ENCODE data around the gene GNAI2. TPM values are rescaled to one million over a fixed set of nuclear protein-coding genes. Genes with fewer than 3 reads are reported as not detected.
A peak's percentile ranks its signal among the peaks of the same experiment; 100 is the strongest.
"Not testable (repeated sequence)": the region's sequence is repeated elsewhere in the genome, so short reads cannot be mapped to it uniquely, and the experiment has no call there.

Gene GNAI2
- total and polyA plus RNA-seq, 4 donors: 174 to 356 (median 259) TPM

- DNase-seq (peak in 1 of 2 donors; percentile 44), ATAC-seq (ENCODE audit: low FRiP score) (no peak)
- intact Hi-C loops (cut with DNase I): loop anchor here in 1 of 2 donors (10.0 kb wide), 1 partner anchor 146 kb away; no protein-coding TSS in a partner anchor
- Histone ChIP-seq H3K4me1 (ENCODE audit: control insufficient read depth in 1 of 2, insufficient read depth in 2 of 2, low read length in 2 of 2) (no peaks in the 10 kb centered on the region), H3K4me3 (ENCODE audit: low read length in 2 of 2) (no peak overlapping the region), H3K27me3 (ENCODE audit: control insufficient read depth in 1 of 2, insufficient read depth in 2 of 2, low read length in 1 of 2) (no peaks in the 10 kb centered on the region), H3K36me3 (ENCODE audit: control insufficient read depth in 1 of 2, insufficient read depth in 2 of 2, low read length in 1 of 2) (no peaks in the 10 kb centered on the region), H3K9me3 (ENCODE audit: control insufficient read depth, low read length) (no peaks in the 10 kb centered on the region), H3K27ac (ENCODE audit: low read depth in 1 of 2, low read length in 2 of 2) (no peak overlapping the region)
- 70 to 75% methylated on average over 19 of the region's 19 CpGs for WGBS, 2 donors
Measured at GRCh38 chr3:50270422-50271224, 34.6 kb downstream of the GNAI2 start.

DNA sequence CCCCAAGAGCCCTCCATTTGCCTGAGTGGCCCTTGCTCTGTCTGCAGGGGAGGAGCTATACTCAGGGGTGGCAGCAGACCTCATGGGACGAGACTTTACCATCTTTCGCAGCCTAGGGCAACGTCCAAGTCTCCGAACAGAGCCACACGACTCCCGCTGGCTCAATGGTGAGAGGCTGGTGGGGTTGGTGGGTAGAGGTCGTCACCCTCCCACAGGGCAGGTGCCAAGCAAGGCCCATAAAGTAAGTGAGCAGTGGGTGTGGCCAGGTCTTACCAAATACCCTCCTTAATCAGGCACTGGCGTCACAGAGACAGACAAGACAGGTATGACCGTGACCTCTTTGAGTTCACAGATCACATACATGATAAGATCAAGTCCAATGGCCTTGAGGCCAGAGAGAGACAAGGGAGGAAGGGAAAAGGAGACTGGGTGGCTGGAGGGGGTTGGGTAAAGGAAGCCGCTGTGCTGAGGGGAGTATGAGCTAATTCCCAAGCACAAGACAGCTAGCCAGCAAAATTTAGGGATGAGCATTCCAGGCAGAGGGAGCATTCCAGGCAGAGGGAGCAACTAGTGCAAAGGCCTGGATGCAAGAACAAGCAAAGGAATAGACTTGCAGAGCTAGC is 35.4 kb downstream of the GNAI2 start:
- Histone ChIP-seq H3K4me3 (ENCODE audit: low read length in 2 of 2) (no peak overlapping the region), H3K4me1 (ENCODE audit: control insufficient read depth in 1 of 2, insufficient read depth in 2 of 2, low read length in 2 of 2) (no peaks in the 10 kb centered on the region), H3K9me3 (ENCODE audit: control insufficient read depth, low read length) (no peaks in the 10 kb centered on the region), H3K27me3 (ENCODE audit: control insufficient read depth in 1 of 2, insufficient read depth in 2 of 2, low read length in 1 of 2) (no peaks in the 10 kb centered on the region), H3K36me3 (ENCODE audit: control insufficient read depth in 1 of 2, insufficient read depth in 2 of 2, low read length in 1 of 2) (no peaks in the 10 kb centered on the region), H3K27ac (ENCODE audit: low read depth in 1 of 2, low read length in 2 of 2) (no peak overlapping the region)
- WGBS, 2 donors: 82 to 86% methylated on average over 10 of the region's 10 CpGs
- intact Hi-C loops (cut with DNase I): loop anchor here in 1 of 2 donors (10.0 kb wide), 1 partner anchor 147 kb away; no protein-coding TSS in a partner anchor
- ATAC-seq (ENCODE audit: low FRiP score) (no peak), DNase-seq (no peak)

- not testable (repeated sequence) for H3K27ac ChIP-seq (ENCODE audit: low read depth in 1 of 2, low read length in 2 of 2); H3K4me3 ChIP-seq (ENCODE audit: low read length in 2 of 2); ATAC-seq (ENCODE audit: low FRiP score)
Measured at GRCh38 chr3:50272538-50272910, 36.5 kb downstream of the GNAI2 start.

GRCh38 chr3:50272911-50273688 is 37.1 kb downstream of the GNAI2 start:
- Histone ChIP-seq H3K9me3 (ENCODE audit: control insufficient read depth, low read length) (no peaks in the 10 kb centered on the region), H3K4me3 (ENCODE audit: low read length in 2 of 2) (no peak overlapping the region), H3K27me3 (ENCODE audit: control insufficient read depth in 1 of 2, insufficient read depth in 2 of 2, low read length in 1 of 2) (no peaks in the 10 kb centered on the region), H3K36me3 (ENCODE audit: control insufficient read depth in 1 of 2, insufficient read depth in 2 of 2, low read length in 1 of 2) (no peaks in the 10 kb centered on the region), H3K27ac (ENCODE audit: low read depth in 1 of 2, low read length in 2 of 2) (no peak overlapping the region), H3K4me1 (ENCODE audit: control insufficient read depth in 1 of 2, insufficient read depth in 2 of 2, low read length in 2 of 2) (no peaks in the 10 kb centered on the region)
- peak; percentile 85 for ATAC-seq (ENCODE audit: low FRiP score)
- 7 to 9% methylated on average over 61 of the region's 61 CpGs for WGBS, 2 donors
- intact Hi-C loops (cut with DNase I): loop anchor here in 1 of 2 donors (1.0 to 10.0 kb wide), 3 partner anchors 46 to 148 kb away; no protein-coding TSS in a partner anchor
- DNase-seq: peak; percentile 88 to 97

More at GRCh38 chr3:50272538-50272910, 36.5 kb downstream of the GNAI2 start:
- intact Hi-C loops (cut with DNase I): loop anchor here in 1 of 2 donors (2.0 to 10.0 kb wide), 2 partner anchors 78 to 148 kb away; no protein-coding TSS in a partner anchor
- 47 to 55% methylated on average over 10 of the region's 10 CpGs for WGBS, 2 donors
- H3K9me3 ChIP-seq (ENCODE audit: control insufficient read depth, low read length); H3K4me1 ChIP-seq (ENCODE audit: control insufficient read depth in 1 of 2, insufficient read depth in 2 of 2, low read length in 2 of 2); DNase-seq; H3K36me3 ChIP-seq (ENCODE audit: control insufficient read depth in 1 of 2, insufficient read depth in 2 of 2, low read length in 1 of 2); H3K27me3 ChIP-seq (ENCODE audit: control insufficient read depth in 1 of 2, insufficient read depth in 2 of 2, low read length in 1 of 2): not testable (repeated sequence)

DNA sequence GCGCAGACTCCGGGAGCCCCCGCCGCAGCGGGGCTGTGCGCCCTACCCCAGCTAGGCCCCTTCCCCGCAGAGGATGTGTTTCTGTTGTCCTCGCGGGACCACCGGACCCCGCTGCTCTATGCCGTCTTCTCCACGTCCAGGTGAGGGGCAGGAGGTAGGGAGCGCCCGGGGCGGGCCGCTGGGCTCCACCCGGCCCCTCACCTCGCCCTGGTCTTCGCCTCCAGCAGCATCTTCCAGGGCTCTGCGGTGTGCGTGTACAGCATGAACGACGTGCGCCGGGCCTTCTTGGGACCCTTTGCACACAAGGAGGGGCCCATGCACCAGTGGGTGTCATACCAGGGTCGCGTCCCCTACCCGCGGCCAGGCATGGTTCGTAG is 37.7 kb downstream of the GNAI2 start:
- Histone ChIP-seq H3K9me3 (ENCODE audit: control insufficient read depth, low read length) (no peaks in the 10 kb centered on the region), H3K27me3 (ENCODE audit: control insufficient read depth in 1 of 2, insufficient read depth in 2 of 2, low read length in 1 of 2) (no peaks in the 10 kb centered on the region), H3K36me3 (ENCODE audit: control insufficient read depth in 1 of 2, insufficient read depth in 2 of 2, low read length in 1 of 2) (no peaks in the 10 kb centered on the region), H3K4me1 (ENCODE audit: control insufficient read depth in 1 of 2, insufficient read depth in 2 of 2, low read length in 2 of 2) (no peaks in the 10 kb centered on the region), H3K4me3 (ENCODE audit: low read length in 2 of 2) (no peak overlapping the region), H3K27ac (ENCODE audit: low read depth in 1 of 2, low read length in 2 of 2) (no peak overlapping the region)
- 74 to 81% methylated on average over 17 to 31 of the region's 31 CpGs for WGBS, 2 donors
- intact Hi-C loops (cut with DNase I): loop anchor here (1.0 to 10.0 kb wide), 4 partner anchors 46 to 149 kb away; no protein-coding TSS in a partner anchor
- ATAC-seq (ENCODE audit: low FRiP score): no peak
- peak in 1 of 2 donors; percentile 52 for DNase-seq

DNA sequence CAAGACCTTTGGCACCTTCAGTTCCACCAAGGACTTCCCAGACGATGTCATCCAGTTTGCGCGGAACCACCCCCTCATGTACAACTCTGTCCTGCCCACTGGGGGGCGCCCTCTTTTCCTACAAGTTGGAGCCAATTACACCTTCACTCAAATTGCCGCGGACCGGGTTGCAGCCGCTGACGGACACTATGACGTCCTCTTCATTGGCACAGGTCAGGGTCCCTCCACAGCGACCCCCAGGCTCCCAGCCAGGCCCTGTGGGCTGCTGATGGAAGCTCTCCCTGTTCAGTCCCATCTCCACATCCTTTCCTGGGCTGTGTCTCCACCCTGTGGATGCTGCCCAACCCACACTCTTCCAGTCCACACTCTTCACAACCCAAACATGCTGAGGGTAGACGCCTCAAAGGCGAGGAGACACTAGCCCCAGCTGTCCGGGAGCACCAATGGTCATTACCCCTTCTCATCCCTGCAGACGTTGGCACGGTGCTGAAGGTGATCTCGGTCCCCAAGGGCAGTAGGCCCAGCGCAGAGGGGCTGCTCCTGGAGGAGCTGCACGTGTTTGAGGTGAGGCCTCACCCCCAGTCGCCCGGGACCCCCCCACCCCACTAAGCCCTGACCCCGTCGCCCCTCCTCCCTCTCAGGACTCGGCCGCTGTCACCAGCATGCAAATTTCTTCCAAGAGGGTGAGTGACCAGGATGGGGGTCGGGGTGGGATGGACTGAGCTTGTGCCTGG is 38.5 kb downstream of the GNAI2 start:
- Histone ChIP-seq H3K4me3 (ENCODE audit: low read length in 2 of 2) (no peak overlapping the region), H3K27me3 (ENCODE audit: control insufficient read depth in 1 of 2, insufficient read depth in 2 of 2, low read length in 1 of 2) (no peaks in the 10 kb centered on the region), H3K27ac (ENCODE audit: low read depth in 1 of 2, low read length in 2 of 2) (no peak overlapping the region), H3K9me3 (ENCODE audit: control insufficient read depth, low read length) (no peaks in the 10 kb centered on the region), H3K4me1 (ENCODE audit: control insufficient read depth in 1 of 2, insufficient read depth in 2 of 2, low read length in 2 of 2) (no peaks in the 10 kb centered on the region), H3K36me3 (ENCODE audit: control insufficient read depth in 1 of 2, insufficient read depth in 2 of 2, low read length in 1 of 2) (no peaks in the 10 kb centered on the region)
- 66 to 67% methylated on average over 26 of the region's 26 CpGs for WGBS, 2 donors
- DNase-seq: peak in 1 of 2 donors; percentile 69
- ATAC-seq (ENCODE audit: low FRiP score): no peak
- intact Hi-C loops (cut with DNase I): loop anchor here (2.0 to 10.0 kb wide), 2 partner anchors 48 to 150 kb away; no protein-coding TSS in a partner anchor

DNA sequence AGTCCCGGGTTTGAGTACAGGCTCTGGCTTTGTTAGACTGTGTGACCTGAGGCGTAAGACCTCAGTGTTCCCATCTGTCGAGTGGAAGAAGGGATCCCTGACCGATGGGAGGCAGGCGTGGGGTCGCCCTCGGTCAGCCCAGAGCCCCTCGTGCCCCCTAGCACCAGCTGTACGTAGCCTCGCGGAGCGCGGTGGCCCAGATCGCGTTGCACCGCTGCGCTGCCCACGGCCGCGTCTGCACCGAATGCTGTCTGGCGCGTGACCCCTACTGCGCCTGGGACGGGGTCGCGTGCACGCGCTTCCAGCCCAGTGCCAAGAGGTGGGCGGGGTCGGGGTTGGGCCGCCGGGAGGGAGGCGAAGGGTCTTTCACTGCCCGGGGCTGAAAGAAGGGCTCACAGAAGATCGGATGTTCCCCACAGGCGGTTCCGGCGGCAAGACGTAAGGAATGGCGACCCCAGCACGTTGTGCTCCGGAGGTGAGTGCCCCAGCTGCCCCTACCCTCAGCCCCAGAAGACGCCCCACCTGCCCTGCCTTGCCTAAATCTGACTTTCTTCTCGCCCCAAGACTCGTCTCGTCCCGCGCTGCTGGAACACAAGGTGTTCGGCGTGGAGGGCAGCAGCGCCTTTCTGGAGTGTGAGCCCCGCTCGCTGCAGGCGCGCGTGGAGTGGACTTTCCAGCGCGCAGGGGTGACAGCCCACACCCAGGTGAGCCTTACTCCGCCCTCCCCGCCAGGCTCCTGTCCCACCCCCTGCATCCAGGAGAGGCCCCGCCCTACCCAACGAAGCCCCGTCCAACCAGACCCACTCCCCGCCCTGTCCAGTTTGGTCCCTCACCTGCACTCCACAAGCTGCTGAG is 39.4 kb downstream of the GNAI2 start:
- no peak overlapping the region for H3K4me3 ChIP-seq (ENCODE audit: low read length in 2 of 2)
- peak in 1 of 2 donors; percentile 51 for DNase-seq
- no peaks in the 10 kb centered on the region for H3K9me3 ChIP-seq (ENCODE audit: control insufficient read depth, low read length)
- 79% methylated on average over 65 of the region's 65 CpGs for WGBS, 2 donors
- no peak overlapping the region for H3K27ac ChIP-seq (ENCODE audit: low read depth in 1 of 2, low read length in 2 of 2)
- intact Hi-C loops (cut with DNase I): loop anchor here (2.0 to 10.0 kb wide), 2 partner anchors 49 to 151 kb away; no protein-coding TSS in a partner anchor
- ATAC-seq (ENCODE audit: low FRiP score): no peak
- H3K36me3 ChIP-seq (ENCODE audit: control insufficient read depth in 1 of 2, insufficient read depth in 2 of 2, low read length in 1 of 2): no peaks in the 10 kb centered on the region
- H3K27me3 ChIP-seq (ENCODE audit: control insufficient read depth in 1 of 2, insufficient read depth in 2 of 2, low read length in 1 of 2): no peaks in the 10 kb centered on the region
- H3K4me1 ChIP-seq (ENCODE audit: control insufficient read depth in 1 of 2, insufficient read depth in 2 of 2, low read length in 2 of 2): no peaks in the 10 kb centered on the region
